ENCODE results near the gene HSP90AB1.
A peak's percentile ranks its signal among the peaks of the same experiment; 100 is the strongest.
"Not testable (repeated sequence)": the region's sequence is repeated elsewhere in the genome, so short reads cannot be mapped to it uniquely, and the experiment has no call there.

The HSP90AB1 gene

GRCh38 chr6:44222486-44223318 is 24.2 kb upstream of the HSP90AB1 start:
- no peak for DNase-seq (ENCODE audit: low read depth, low spot score)

DNA sequence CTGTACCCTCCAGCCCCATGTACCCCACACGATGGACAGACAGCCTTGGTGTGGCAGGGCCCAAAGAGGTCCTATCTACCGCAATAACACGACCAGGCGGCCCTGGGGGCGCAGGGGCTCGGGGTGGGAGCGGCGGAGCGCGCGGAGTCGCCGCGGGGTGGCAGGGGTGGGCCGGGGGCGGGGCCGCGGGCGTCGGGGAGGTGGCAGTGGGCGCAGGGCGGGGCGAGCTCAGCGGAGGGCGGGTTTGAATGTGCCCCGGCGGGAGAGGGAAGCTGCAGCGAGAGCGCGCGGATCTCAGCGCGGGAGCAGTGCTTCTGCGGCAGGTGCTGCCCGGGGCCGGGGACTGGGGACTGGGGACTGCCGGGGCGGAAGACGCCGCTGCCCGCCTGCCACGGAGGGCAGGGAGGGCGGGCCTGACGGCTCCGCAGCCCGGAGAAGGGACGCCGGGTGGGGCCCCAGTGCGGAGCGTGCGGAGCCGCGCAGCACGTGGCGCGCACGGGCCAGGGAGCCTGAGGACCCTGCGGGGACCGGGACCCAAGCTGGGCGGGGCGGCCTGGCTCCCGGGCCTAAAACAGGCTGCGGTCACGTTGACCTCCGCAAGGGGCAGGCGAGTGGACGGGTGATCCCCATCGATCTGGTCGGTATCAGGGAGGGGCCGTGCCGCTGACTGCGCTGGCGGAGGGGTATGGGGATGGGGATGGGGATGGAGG is 23.4 kb upstream of the HSP90AB1 start, which contains the start of gene SLC29A1:
Gene SLC29A1, plus strand, starts transcription at position 277 of the 710 bp plus-strand sequence. CDS start 3,719 bp downstream, outside the sequence.
- DNase-seq (ENCODE audit: low read depth, low spot score) = peak; percentile 66

DNA sequence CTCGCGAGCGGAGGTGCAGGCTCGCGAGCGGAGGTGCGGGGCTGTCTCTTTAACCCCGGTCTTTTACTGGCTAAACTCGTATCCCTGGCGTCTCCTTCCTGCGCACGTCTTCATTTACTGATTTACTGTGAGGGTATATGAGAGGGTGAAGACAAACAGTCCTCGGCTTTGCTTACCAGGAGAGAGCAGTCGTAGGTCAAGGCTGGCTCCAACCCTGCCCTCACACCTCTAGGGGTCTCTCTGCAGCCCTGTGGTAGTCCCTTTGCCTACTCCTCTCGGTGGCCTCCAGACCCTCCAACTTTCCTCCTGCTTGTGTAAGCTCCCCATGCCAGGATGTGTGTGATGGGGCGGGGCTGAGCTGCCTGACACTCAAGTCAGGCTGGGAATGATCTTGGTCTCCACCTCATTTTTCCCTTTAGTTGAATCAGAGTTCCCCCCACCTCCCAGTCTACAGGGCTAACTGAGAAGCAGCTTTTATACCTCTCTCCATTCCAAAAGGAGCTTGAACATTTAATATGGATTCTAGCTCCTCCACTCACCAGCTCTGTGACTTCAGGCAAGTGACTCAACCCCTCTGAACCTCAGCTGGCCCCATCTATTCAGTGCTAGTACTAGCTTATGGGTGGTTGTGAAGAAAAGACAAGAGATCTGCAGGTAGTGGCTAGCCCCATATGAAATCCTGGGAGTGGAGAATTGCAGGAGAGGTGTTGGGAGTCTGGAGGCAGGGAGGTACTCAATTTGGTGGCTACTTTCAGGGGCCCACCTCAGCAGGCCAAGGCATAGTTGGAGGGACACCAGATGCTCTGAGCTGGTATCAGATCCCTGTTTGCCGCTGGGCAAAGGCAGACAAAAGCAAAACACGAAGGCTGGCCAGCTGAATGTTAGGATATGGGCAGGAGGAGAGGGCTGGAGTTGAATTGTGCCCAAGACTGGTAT is 22.6 kb upstream of the HSP90AB1 start:
- no peak for DNase-seq (ENCODE audit: low read depth, low spot score)

- DNase-seq (ENCODE audit: low read depth, low spot score) = no peak
Observed at GRCh38 chr6:44224965-44225305, 22.0 kb upstream of the HSP90AB1 start.

DNA sequence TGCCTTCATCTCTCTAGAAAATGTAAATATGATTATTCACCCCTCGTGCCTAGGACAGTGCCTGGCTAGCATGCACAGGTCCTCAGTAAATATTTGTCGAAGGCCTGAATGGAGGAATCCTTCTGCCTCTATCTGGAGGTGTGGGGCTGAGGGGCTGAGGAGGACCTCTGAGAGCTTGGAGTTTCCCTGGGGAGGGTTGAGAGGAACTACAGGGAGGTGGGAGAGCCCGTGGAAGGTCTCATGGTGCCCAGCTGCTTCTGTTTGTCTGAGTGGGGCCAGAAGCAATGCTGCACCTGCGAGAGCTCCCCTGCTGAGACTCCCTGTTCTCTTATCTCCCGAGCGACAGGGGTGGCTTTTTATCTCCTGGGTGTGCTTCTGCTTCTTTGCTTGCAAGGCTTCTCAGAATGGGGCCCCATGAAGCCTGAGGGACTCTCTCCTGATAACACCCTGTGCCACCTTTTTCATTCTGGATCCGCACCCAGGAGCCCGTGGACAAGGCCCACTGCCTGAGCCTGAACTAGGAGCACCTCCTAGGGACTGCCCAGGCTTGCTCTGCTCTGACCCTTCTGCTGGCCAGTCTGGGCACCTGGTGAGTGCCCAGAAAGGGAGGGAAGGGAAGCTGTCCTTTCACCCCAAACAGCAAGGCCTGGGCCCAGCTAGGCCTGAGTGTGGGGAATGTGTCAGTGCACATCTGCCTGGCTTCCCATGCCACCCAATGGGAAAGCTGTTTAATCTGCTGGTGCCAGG is 21.1 kb upstream of the HSP90AB1 start:
- DNase-seq (ENCODE audit: low read depth, low spot score) = no peak

- DNase-seq (ENCODE audit: low read depth, low spot score) = no peak
Observed at GRCh38 chr6:44226368-44227147, 20.3 kb upstream of the HSP90AB1 start.

GRCh38 chr6:44227148-44227793 is 19.6 kb upstream of the HSP90AB1 start:
- DNase-seq (ENCODE audit: low read depth, low spot score) = no peak

GRCh38 chr6:44228031-44228430 is 18.9 kb upstream of the HSP90AB1 start:
- no peak for DNase-seq (ENCODE audit: low read depth, low spot score)

DNA sequence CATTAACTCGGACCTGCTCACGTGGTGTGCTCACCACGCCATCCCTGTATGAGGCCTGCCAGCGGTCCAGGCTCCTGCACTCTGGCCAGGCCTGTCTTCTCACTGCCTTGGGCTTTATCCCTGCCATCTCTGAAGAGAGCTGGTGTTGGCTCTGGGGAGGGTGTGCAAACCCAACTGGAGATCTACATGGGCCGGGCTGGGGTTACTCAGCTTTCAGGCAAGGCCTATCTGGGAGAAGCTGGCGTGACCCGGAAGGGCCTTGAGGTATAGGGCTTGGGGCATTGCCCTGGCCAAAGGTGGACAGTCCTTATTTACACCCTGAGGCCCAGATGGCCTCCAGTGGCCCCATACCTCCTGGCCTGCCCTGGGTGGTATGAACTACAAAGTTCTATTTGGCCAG is 18.5 kb upstream of the HSP90AB1 start:
- no peak for DNase-seq (ENCODE audit: low read depth, low spot score)

DNA sequence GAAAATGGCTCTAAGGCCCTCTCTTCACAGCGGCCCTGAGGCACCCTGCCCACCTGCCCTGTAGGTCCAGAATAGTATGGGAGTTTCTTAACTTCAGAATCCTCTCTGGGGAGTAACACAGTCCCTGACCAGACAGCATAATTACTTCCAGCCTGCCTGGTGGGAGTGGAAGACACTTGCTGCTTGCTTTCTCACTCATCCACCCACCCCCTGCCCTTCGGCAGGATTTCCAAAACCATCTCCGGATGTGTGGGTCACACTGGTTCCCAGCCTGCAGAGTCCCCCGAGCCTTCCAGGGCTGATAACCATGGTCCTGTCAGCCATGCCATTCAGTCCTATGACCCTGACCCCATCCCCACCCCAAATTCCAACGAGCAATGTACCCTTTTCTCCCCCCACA is 18.1 kb upstream of the HSP90AB1 start:
- no peak for DNase-seq (ENCODE audit: low read depth, low spot score)

GRCh38 chr6:44229376-44230033 is 17.4 kb upstream of the HSP90AB1 start:
- DNase-seq (ENCODE audit: low read depth, low spot score) = no peak

DNA sequence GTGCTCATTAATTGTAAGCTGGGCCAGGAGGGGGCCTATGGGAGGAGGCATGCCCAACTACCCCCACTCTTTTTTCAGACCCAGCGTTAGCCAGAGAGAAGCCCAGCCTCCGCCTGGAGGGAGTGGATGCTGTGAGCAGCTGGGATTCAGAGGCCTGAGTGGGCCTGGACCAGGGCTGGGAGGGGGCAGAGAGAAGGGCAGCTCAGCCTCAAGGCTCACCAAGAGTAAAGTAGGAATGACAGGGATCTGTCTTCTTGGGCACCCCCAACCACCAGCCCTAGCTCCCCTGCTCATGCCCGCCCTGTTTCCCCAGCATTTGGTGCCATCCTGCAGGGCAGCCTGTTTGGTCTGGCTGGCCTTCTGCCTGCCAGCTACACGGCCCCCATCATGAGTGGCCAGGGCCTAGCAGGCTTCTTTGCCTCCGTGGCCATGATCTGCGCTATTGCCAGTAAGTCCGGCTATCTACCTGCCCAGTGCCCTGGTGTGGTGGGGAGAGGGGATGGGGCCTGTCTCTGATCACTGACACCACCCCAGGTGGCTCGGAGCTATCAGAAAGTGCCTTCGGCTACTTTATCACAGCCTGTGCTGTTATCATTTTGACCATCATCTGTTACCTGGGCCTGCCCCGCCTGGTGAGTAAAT is 16.7 kb upstream of the HSP90AB1 start:
- DNase-seq (ENCODE audit: low read depth, low spot score) = no peak

DNA sequence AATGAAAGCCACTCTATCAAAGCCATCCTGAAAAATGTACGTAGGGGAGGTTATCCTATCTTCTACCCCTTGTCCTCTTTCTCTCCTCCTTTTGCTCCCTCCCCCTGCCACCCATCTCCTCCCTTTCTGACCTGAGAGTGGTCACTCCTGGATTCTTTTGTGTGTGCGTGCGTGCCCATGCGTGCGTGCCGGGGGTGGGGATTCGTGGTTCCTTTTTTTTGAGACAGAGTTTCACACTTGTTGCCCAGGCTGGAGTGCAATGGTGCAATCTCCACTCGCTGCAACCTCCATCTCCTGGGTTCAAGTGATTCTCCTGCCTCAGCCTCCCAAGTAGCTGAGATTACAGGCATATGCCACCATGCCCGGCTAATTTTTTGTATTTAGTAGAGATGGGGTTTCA is 15.5 kb upstream of the HSP90AB1 start:
- not testable (repeated sequence) for DNase-seq (ENCODE audit: low read depth, low spot score)

DNA sequence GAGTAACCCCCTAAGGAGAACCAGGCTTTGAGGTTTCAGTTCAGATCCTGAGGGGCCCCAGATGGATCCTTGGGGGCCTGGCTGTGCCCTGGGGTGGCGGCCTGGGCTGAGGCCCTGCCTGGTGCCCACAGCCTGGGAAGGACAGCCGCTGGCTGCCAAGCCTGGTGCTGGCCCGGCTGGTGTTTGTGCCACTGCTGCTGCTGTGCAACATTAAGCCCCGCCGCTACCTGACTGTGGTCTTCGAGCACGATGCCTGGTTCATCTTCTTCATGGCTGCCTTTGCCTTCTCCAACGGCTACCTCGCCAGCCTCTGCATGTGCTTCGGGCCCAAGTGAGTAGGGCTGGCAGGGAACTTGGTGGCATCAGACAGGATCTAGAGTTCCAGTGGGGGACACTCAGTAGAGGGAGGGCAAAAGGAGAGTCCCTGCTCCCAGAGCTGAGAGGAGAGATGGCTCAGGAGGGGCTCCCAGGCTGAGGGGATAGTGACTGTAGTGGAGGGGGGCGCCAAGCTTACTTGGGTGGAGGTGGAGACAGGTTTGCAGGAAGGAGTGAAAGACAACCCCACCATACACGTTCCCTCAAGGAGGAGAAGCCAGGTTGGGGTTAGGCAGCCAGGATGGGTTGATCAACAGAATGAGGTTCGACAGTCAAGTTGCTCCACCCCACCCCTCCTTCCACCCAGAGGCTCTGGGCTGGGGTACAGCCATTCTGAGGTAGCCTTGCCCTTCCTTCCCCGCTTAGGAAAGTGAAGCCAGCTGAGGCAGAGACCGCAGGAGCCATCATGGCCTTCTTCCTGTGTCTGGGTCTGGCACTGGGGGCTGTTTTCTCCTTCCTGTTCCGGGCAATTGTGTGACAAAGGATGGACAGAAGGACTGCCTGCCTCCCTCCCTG is 14.0 kb upstream of the HSP90AB1 start:
- no peak for DNase-seq (ENCODE audit: low read depth, low spot score)

DNA sequence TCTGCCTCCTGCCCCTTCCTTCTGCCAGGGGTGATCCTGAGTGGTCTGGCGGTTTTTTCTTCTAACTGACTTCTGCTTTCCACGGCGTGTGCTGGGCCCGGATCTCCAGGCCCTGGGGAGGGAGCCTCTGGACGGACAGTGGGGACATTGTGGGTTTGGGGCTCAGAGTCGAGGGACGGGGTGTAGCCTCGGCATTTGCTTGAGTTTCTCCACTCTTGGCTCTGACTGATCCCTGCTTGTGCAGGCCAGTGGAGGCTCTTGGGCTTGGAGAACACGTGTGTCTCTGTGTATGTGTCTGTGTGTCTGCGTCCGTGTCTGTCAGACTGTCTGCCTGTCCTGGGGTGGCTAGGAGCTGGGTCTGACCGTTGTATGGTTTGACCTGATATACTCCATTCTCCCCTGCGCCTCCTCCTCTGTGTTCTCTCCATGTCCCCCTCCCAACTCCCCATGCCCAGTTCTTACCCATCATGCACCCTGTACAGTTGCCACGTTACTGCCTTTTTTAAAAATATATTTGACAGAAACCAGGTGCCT is 13.3 kb upstream of the HSP90AB1 start:
- no peak for DNase-seq (ENCODE audit: low read depth, low spot score)

DNA sequence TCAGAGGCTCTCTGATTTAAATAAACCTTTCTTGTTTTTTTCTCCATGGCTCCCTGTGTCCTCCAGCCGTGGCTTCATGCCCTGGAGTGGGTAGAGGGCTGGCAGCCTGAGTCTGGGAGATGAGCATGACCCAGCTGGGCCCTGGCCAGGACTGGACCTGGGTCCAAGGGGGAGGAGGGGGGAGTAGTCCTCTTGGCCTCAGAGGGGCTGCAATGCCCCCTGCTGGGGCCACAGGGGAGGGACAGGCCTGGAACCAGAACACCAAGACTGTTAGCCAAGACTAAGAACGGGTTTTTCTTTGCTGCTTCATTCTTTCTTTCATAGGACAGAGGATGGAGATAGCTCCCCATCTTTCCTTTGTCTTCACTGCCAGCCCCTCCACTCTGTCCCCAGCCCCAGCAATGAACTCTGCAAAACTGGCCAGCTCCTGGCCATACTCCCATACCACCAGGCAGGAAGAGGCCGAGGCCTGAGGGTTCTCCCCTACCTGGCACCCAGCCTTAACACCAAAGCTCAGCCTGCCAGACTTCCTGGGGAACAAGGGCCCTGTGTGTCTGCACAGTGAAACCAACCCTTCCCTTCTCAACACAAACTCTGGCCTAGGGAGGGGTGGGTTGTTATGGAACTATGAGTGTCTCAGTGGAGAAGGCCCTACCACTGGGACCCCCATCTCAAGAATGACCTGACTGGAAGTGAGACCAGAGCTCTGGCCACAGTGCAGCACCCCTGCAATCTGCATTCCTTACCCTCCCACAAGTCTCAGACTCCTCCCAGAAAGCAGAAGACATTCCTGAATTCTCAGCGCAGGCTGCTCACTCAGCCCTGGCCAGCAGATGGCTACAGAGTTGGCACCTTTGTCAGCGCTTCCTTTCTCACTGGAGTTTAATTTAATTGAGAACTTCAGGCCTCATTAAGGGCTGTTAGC is 12.5 kb upstream of the HSP90AB1 start:
- no peak for DNase-seq (ENCODE audit: low read depth, low spot score)
